Measurements from ENCODE around the gene EMILIN2. TPM values are rescaled to one million over a fixed set of nuclear protein-coding genes. Genes with fewer than 3 reads are reported as not detected.
A peak's percentile ranks its signal among the peaks of the same experiment; 100 is the strongest.

EMILIN2 gene
- total and polyA plus RNA-seq, 2 of the 13 experiments (the other 11 are each of a cell fraction or from before 2014, with no cell fraction given) = 7.6 to 8.2 TPM

- FAIRE-seq (no peak), DNase-seq (ENCODE audit: low spot score) (peak; percentile 24), ATAC-seq (peak; percentile 65)
- Histone ChIP-seq H3K27ac (ENCODE audit: extremely low read length, insufficient read depth, low read length) (peak overlapping the region; percentile 24), H3K4me2 (ENCODE audit: low read depth, low read length) (0 out of 2 replicates have a peak overlapping the region, but pooled peaks have one; percentile 8), H3K4me3 (replicated peaks in 1 of 3; ENCODE audit: insufficient read depth in 1 of 3, low read depth in 2 of 3, low read length in 3 of 3) (no peak overlapping the region), H2AFZ (ENCODE audit: low read length) (no peak overlapping the region), H3K9me3 (ENCODE audit: low read length) (no peaks in the 10 kb centered on the region), H4K20me1 (ENCODE audit: insufficient read depth, low read length) (peaks cover 11% of the 10 kb centered on the region), H3K4me1 (ENCODE audit: insufficient read depth, low read length) (peaks cover 26% of the 10 kb centered on the region), H3K9ac (ENCODE audit: insufficient read depth, low read depth, low read length) (peak overlapping the region; percentile 19; the same call in 1 of the 2 replicates), H3K36me3 (replicated peaks in 1 of 2; ENCODE audit: control insufficient read depth in 1 of 2, insufficient read depth in 2 of 2, low read length in 2 of 2) (peaks cover 18 to 90% of the 10 kb centered on the region in 2 experiments), H3K79me2 (ENCODE audit: insufficient read depth, low read length) (peaks cover 28% of the 10 kb centered on the region), H3K27me3 (ENCODE audit: control insufficient read depth in 1 of 2, insufficient read depth in 2 of 2, low read length in 2 of 2) (no peaks in the 10 kb centered on the region)
- TF ChIP-seq GATAD2A (CRISPR knock-in tag; IDR thresholded peaks at IDR 0.05) (peak; percentile 55), FOXK2 (IDR thresholded peaks at IDR 0.05) (0 out of 2 replicates have a peak, but pooled peaks have one; percentile 31), ARID5B (CRISPR knock-in tag; IDR thresholded peaks at IDR 0.05) (peak; percentile 51), FOXP1 (IDR thresholded peaks at IDR 0.05) (no peak), FOXP1 (CRISPR knock-in tag; IDR thresholded peaks at IDR 0.05) (peak; percentile 71), THAP11 (CRISPR knock-in tag; IDR thresholded peaks at IDR 0.05) (0 out of 2 replicates have a peak, but pooled peaks have one; percentile 22), TARDBP (CRISPR knock-in tag; IDR thresholded peaks at IDR 0.05) (no peak), FOXA3 (CRISPR knock-in tag; IDR thresholded peaks at IDR 0.05) (peak; percentile 72), MEIS2 (CRISPR knock-in tag; IDR thresholded peaks at IDR 0.05) (no peak), FOXK1 (CRISPR knock-in tag; IDR thresholded peaks at IDR 0.05; ENCODE audit: borderline replicate concordance, low read depth) (peak; percentile 47; the same call in 1 of the 2 replicates), SAP130 (CRISPR knock-in tag; IDR thresholded peaks at IDR 0.05; ENCODE audit: low read depth) (peak; percentile 42; the same call in 1 of the 2 replicates), HNF4A (CRISPR knock-in tag; IDR thresholded peaks at IDR 0.05) (peak; percentile 70), MED1 (CRISPR knock-in tag; IDR thresholded peaks at IDR 0.05) (0 out of 2 replicates have a peak, but pooled peaks have one; percentile 14), ZNF441 (CRISPR knock-in tag; IDR thresholded peaks at IDR 0.05; ENCODE audit: borderline replicate concordance) (no peak), MAX (IDR thresholded peaks at IDR 0.05) (no peak), ONECUT2 (CRISPR knock-in tag; IDR thresholded peaks at IDR 0.05) (no peak), HNF4G (IDR thresholded peaks at IDR 0.05; ENCODE audit: borderline replicate concordance, low read depth, low read length) (0 out of 2 replicates have a peak, but pooled peaks have one; percentile 44), HNF4G (CRISPR knock-in tag; IDR thresholded peaks at IDR 0.05; ENCODE audit: borderline replicate concordance, low read depth) (no peak), ZNF644 (CRISPR knock-in tag; IDR thresholded peaks at IDR 0.05; ENCODE audit: low read depth) (0 out of 2 replicates have a peak, but pooled peaks have one; percentile 8), FOXA1 (IDR thresholded peaks at IDR 0.05) (no peak), FOXA1 (CRISPR knock-in tag; IDR thresholded peaks at IDR 0.05) (peak; percentile 53), FOXO1 (CRISPR knock-in tag; IDR thresholded peaks at IDR 0.05) (0 out of 2 replicates have a peak, but pooled peaks have one; percentile 25)
- intact Hi-C loops (cut with micrococcal nuclease; ENCODE audit: unreplicated experiment) (no loop called here), in situ Hi-C loops (cut with HindIII; ENCODE audit: extremely low pct_ligation_motif_present, low pct_unique_long_range_greater_than_20kb) (no loop called here)
- WGBS (ENCODE audit: low lambda C conversion rate) = 96% methylated on average over 6 of the region's 6 CpGs
- BruUV-seq (replicated peaks) = no TSS peak
- POLR2A ChIA-PET = interaction anchor here (0.8 kb wide), 2 partner anchors 163 to 257 kb away, joined by 3 read pairs; no protein-coding TSS in a partner anchor
- CTCF ChIA-PET (ENCODE audit: low intra/inter-chr PET ratio, low total read pairs) = no interaction called here
These were observed 107.3 kb downstream of the EMILIN2 start for GRCh38 chr18:2953935-2954653.

Measured in HepG2 (cell line).